Ascending aorta (tissue), 2 donors: Measurements from ENCODE around the gene PIPOX. TPM values are rescaled to one million over a fixed set of nuclear protein-coding genes. Genes with fewer than 3 reads are reported as not detected.

Experiments
- DNase-seq, 2 donors: peaks; one replicate each; pipeline ENCODE4 v3.0.0-alpha.2; 2019; ENCODE audit warnings: low spot score in 2 of 2
- H3K27ac ChIP-seq, 2 donors: fragments of 200-600 bp; sonication (generic); one replicate each; pipeline ENCODE4 v1.5.1; 2016 to 2017; ENCODE audit warnings: mild to moderate bottlenecking in 1 of 2
- H3K27me3 ChIP-seq: fragments of 200-600 bp; sonication (generic); one replicate; pipeline ENCODE4 v1.5.1; 2017
- H3K36me3 ChIP-seq, 2 donors: fragments of 200-600 bp; sonication (generic); one replicate each; pipeline ENCODE4 v1.5.1; 2016
- H3K4me1 ChIP-seq, 2 donors: fragments of 200-600 bp; sonication (generic); one replicate each; pipeline ENCODE4 v1.5.1; 2016 to 2017; ENCODE audit warnings: mild to moderate bottlenecking in 1 of 2
- H3K4me3 ChIP-seq, 2 donors: fragments of 200-600 bp; sonication (generic); one replicate each; pipeline ENCODE4 v1.5.1; 2016 to 2017; ENCODE audit warnings: mild to moderate bottlenecking in 1 of 2
- H3K9me3 ChIP-seq, 2 donors: fragments of 200-600 bp; sonication (generic); one replicate each; pipeline ENCODE4 v1.5.1; 2016
- intact Hi-C: fragments of 100-400 bp; cut with DNase I; formaldehyde crosslinking; loops from one replicate; pipeline ENCODE4 v1.15.1; 2023
- total RNA-seq: library from RNA; depleted of rRNA; stranded (reverse); fragments of >200 nt; gene quantifications from one replicate; pipeline ENCODE4 v1.1.0, GENCODE V29; 2016
- TF ChIP-seq, protein P1 (sequence below), 3 experiments: fragments of 200-600 bp in 2 of 3; fragments of 450-650 bp in 1 of 3; sonication (generic) in 2 of 3; IDR thresholded peaks; one replicate each; pipeline ENCODE4 v1.5.1; 2016 to 2019; ENCODE audit warnings: antibody characterized with exemption in 3 of 3, mild to moderate bottlenecking in 1 of 3, moderate library complexity in 1 of 3

Gene PIPOX
- total RNA-seq, 1 donor from 2014 or later: not detected

DNA sequence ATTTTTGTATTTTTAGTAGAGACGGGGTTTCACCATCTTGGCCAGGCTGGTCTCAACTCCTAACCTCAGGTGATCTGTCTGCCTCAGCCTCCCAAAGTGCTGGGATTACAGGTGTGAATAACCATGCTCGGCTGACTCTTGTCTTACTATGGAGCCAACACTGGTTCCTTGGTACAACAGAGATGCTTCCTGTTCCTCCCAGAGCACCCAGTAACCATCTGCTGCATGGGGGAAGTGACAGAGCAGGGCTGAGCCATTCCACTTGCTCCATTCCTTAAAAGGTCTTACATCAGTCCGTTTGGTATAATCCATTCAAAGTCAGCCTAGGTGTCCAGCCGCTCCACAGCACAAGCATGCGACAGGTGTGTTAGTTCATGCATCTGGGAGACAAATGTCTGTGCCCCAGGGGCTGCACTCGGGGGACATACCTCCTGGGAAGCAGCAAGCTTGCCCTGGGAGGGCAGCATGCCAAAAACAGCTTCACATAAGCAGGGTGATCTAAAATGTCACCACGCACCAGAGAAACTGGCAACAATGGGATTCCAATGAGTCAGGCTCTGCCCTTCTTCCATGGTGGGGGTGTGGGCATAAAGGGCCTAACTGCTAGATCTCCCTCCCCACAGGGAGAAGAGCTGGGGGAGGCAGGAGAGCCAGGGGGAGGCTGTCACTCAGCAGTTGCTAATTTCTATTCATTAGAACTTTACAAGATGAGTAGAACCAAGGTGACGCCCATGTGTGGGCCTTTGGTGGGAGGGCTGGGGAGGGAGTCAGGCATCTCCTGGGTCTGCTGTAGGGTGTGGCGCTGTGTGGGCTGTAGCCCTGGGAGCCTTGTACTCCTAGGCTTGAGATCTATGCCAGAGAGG lies 35.5 kb downstream of the PIPOX start:
- TF ChIP-seq, protein P1, sequence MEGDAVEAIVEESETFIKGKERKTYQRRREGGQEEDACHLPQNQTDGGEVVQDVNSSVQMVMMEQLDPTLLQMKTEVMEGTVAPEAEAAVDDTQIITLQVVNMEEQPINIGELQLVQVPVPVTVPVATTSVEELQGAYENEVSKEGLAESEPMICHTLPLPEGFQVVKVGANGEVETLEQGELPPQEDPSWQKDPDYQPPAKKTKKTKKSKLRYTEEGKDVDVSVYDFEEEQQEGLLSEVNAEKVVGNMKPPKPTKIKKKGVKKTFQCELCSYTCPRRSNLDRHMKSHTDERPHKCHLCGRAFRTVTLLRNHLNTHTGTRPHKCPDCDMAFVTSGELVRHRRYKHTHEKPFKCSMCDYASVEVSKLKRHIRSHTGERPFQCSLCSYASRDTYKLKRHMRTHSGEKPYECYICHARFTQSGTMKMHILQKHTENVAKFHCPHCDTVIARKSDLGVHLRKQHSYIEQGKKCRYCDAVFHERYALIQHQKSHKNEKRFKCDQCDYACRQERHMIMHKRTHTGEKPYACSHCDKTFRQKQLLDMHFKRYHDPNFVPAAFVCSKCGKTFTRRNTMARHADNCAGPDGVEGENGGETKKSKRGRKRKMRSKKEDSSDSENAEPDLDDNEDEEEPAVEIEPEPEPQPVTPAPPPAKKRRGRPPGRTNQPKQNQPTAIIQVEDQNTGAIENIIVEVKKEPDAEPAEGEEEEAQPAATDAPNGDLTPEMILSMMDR (IDR thresholded peaks at IDR 0.05): no peak
- no peaks in the 10 kb centered on the region for H3K4me1 ChIP-seq
- H3K27me3 ChIP-seq: no peaks in the 10 kb centered on the region
- intact Hi-C loops: no loop called here
- DNase-seq: no peak
- no peaks in the 10 kb centered on the region for H3K9me3 ChIP-seq
- H3K27ac ChIP-seq: no peak overlapping the region
- H3K36me3 ChIP-seq: peaks cover 40 to 64% of the 10 kb centered on the region in 2 donors
- no peak overlapping the region for H3K4me3 ChIP-seq

DNA sequence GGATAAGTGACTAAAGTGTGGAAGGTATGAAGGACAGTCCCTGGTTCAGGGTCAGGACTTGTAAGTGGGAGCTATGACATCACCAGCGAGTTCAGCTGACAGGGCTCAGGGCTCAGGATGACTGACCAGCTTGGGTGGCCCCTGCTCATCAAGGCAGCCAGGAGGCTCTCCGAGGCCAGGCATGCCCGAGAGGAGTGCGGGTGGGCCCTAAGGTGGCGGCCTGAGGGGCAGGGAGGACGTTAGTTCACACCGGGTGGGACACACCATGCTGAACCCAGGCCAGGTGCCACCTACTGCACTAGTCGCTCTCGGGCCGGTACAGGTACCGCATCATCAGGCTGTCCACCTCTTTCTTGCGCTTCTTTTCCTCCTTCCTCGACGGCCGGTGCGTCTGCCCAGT lies 36.5 kb downstream of the PIPOX start:
- H3K4me3 ChIP-seq: no peak overlapping the region

DNA sequence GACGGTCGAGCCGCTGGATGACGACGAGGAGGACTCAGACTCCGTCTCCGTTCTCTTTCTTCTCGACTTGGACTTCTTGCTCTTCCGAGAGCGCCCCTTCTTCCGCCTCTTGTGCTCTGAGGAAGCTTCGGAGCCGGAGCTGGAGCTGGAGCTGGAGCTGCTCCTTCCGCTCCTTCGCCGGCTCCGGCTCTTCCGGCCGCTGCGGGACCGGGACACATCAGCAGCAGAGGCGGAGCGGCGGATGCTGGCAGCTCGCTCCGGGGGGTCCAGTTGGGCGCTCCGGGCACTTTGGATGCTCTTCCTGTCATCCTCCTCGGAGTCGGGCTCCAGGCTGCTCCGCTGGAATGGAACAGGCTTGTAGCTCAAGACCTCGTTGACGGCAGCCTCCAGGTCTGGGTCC lies 36.9 kb downstream of the PIPOX start:
- no peaks in the 10 kb centered on the region for H3K4me1 ChIP-seq
- H3K27me3 ChIP-seq: no peaks in the 10 kb centered on the region
- TF ChIP-seq, protein P1 (IDR thresholded peaks at IDR 0.05): no peak
- no peak for DNase-seq
- H3K9me3 ChIP-seq: no peaks in the 10 kb centered on the region
- no peak overlapping the region for H3K27ac ChIP-seq
- H3K36me3 ChIP-seq: peaks cover 46 to 77% of the 10 kb centered on the region in 2 donors
- intact Hi-C loops: no loop called here
- H3K4me3 ChIP-seq: no peak overlapping the region

More for the DNA sequence above, 36.5 kb downstream of the PIPOX start:
- no peak for DNase-seq
- no peaks in the 10 kb centered on the region for H3K27me3 ChIP-seq
- no peaks in the 10 kb centered on the region for H3K4me1 ChIP-seq
- H3K36me3 ChIP-seq: peaks cover 43 to 72% of the 10 kb centered on the region in 2 donors
- intact Hi-C loops: no loop called here
- no peak overlapping the region for H3K27ac ChIP-seq
- no peaks in the 10 kb centered on the region for H3K9me3 ChIP-seq
- TF ChIP-seq, protein P1 (IDR thresholded peaks at IDR 0.05): no peak

DNA sequence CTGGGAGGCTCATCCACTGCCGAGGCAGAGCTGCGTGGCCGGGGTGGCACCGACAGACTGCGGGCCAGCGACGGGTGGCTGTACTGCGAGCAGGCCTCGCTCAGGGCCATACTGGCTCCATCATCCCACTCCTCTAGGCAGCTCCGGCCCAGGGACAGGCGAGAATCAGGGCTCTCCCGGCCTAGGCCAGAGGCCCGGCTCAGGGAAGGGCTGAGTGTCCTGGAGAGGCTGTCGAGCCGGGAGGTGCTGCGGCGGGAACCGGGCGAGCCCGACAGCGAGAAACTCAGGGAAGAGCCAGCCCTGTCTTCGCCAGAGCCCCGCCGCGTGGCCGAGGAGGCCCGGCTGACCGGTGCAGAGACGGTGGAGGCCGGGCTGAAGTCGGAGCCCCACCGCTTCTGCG lies 37.4 kb downstream of the PIPOX start:
- H3K36me3 ChIP-seq: peaks cover 51 to 81% of the 10 kb centered on the region in 2 donors
- TF ChIP-seq, protein P1 (IDR thresholded peaks at IDR 0.05): no peak

DNA sequence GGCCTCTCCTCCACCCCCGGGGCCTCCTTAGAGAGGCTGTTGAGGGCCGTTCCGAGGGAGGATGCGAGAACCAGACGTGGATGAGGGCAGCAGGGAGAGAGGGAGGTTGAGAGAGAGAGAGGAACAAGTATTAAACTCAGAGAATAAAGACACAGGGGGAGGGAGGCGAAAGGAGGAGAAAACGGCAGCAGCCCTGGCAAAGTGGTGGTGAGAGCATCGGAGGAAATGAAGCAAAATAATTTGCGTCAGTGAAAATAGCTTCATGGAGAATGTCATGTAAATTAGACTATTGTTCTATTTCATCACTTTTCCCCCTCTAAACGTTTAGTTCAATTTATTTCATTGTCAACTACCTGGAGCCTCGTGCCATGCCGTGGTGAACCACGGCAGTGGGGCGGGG lies 38.0 kb downstream of the PIPOX start:
- intact Hi-C loops: no loop called here

More for the DNA sequence above, 37.4 kb downstream of the PIPOX start:
- no peak for DNase-seq
- Histone ChIP-seq H3K9me3 (no peaks in the 10 kb centered on the region), H3K4me3 (no peak overlapping the region), H3K27me3 (no peaks in the 10 kb centered on the region), H3K27ac (no peak overlapping the region), H3K4me1 (no peaks in the 10 kb centered on the region)
- intact Hi-C loops: no loop called here

More for the DNA sequence above, 38.0 kb downstream of the PIPOX start:
- Histone ChIP-seq H3K36me3 (peaks cover 55 to 88% of the 10 kb centered on the region in 2 donors), H3K9me3 (no peaks in the 10 kb centered on the region), H3K27me3 (no peaks in the 10 kb centered on the region), H3K4me3 (no peak overlapping the region), H3K4me1 (no peaks in the 10 kb centered on the region), H3K27ac (no peak overlapping the region)
- no peak for DNase-seq
- TF ChIP-seq, protein P1 (IDR thresholded peaks at IDR 0.05): no peak
